Stimulated activated CD8-positive, alpha-beta memory T cell treated with anti-CD3 and anti-CD28 coated beads, Interleukin-2, amount 100 ng/mL, for 1 hour (primary cell): Measurements from ENCODE around the gene GOLGA3.

ENCODE experiments used
- DNase-seq, 2 donors: peaks; one replicate each; pipeline ENCODE4 v3.0.0-alpha.2; 2020; ENCODE audit warnings: low read depth in 2 of 2

Gene GOLGA3

DNA sequence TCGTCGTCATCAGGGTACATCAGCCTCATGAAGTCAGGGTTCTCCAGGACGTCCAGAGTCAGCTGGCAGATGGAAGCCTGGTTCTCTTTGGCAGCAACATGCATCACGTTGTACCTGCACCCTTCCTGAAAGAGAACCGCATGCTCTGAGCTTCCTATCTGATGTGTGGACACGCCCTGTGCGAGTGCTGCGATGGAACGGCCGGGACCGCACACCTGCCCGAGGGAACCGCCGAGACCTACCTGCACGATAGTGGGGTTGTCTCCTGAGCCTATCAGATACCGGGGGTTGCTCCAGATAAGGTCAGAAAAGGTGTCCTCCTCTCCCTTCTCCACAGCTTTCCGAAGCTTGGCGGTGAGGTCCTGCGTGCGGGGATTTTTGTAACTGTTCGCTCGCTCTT is 80.8 kb downstream of the GOLGA3 start:
- no peak for DNase-seq

DNA sequence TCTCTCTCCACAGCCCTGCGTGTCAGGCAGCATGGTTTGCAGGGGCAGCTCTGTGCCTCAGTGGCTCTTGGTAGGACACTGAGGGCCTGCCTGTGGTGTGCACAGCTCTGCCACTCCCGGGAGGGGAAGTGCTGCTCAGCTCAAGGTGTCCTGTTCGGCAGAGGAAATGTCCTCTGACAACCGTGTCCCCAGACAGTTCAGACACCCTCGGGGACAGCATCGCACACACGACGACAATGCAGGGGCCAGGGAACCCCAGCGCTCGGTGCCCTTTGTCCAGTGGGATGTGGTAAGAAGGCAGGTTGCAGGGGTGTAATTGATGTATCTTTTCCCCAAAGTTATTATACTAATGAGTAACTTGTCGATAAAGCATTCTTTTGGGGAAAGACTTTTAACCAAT is 81.3 kb downstream of the GOLGA3 start:
- DNase-seq = no peak

GRCh38 chr12:132746613-132747012 is 82.1 kb downstream of the GOLGA3 start:
- DNase-seq = no peak

GRCh38 chr12:132743831-132744230 is 84.8 kb downstream of the GOLGA3 start:
- no peak for DNase-seq

DNA sequence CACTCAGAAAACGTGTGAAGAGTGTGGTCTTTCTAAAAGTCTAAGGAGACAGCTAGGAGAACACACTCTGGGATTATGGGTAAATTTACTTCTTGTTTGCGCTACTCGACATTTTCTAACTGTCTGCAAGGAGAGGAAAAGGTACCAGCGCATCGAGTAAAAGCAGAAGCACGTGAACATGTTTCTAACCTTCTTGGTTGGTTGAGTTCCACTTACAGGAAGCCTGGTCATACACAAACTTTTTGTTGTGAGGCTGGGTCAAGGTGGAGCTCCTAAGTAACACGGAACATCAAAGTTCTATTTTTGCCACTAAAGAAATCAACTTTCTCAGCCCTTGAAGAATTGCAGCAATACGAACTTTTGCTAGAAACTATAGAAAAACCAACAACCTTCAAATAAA is 87.0 kb downstream of the GOLGA3 start:
- DNase-seq = no peak

DNA sequence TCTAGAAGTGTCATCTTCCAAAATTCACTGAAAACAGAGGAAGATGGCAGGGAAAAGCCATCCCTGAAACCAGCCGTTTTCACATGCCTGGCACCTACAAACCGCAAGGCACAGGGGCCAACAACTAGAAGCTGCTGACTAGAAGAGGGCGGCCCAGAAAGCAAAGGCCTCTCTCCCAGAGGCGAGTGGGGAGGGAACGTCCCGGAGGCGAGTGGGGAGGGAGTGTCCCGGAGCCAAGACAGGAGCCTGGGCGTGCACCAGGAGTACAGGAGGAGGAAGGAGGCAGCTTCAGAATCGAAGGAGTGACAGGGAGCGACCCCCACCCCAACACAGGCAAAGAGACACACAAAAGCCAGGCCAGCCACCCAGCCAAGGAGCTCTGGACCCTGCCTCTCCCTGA is 88.0 kb downstream of the GOLGA3 start:
- no peak for DNase-seq

DNA sequence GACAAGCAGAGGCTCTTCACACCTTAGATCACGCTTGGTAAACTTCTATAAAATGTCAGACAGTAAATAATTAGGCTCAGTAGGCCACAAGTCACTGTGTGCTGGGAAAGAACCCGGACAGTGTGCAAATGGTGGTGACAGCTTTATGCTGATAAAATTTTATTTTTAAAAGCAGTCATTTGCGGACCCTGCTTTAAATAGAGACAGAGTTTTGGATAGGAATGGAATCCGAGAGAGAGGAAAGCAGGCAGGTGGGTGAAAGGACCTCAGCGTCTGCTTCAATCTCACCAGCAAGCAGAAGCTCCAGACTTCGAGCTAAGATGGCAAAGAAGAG is 88.4 kb downstream of the GOLGA3 start:
- no peak for DNase-seq

- DNase-seq = no peak
Observed at GRCh38 chr12:132739600-132740312, 88.9 kb downstream of the GOLGA3 start.

DNA sequence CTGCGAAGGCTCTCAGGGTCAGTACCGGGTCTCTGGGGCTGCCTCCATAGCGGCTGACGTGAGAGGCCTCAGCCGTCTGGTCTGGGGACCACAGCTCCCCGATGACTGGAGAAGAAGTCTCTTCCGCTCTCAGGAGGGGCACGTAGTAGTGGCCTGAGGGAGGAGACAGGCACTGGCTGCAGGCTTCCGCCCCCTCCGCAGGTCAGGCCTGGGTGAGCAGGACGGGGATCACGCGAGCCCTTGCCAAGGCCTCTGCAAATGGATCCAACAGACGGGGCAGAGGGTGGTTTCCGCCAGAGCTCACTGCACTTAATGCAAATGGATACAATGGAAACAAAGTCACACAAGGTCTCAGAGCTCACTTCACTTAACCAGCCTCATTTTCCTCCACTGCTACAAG is 91.8 kb downstream of the GOLGA3 start:
- DNase-seq = no peak

DNA sequence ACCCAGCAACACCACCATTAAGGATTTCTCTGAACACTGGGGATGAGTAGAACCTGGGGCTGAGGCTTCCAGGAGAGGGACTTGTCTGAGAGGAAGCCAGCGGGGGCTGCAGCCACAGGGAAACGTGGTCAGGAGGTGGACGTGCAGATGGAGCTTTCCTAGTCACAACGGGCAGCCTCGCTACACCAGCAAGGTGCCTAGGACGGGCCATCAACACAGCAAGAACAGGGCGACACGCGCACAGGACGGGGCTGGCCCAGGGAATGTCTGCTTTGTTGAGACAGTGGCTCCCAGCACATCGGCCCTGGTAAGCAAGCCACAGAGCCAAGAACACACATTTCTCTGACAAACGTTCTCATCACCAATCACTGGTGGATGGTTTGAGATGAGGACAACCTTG is 92.3 kb downstream of the GOLGA3 start:
- DNase-seq = no peak

GRCh38 chr12:132735496-132735895 is 93.2 kb downstream of the GOLGA3 start:
- DNase-seq = no peak

DNA sequence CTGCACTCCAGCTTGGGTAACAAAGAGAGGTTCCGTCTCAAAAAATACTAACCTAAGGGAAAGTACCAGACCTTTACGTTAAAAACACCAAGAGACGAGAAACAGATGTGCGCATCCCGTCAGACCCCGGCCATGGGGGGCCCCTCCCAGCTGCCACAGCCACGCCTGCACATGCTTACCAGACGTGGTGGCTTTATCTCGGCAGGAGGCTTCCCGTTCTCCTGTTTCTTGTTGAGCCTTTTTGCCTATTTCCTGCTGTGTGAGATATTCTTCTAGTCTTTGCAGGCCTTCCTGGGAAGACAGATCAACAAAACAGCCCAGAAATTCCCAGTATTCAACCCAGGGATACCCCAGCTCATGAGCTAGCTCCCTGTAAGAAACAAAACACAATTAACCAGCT is 94.5 kb downstream of the GOLGA3 start:
- DNase-seq = no peak

DNA sequence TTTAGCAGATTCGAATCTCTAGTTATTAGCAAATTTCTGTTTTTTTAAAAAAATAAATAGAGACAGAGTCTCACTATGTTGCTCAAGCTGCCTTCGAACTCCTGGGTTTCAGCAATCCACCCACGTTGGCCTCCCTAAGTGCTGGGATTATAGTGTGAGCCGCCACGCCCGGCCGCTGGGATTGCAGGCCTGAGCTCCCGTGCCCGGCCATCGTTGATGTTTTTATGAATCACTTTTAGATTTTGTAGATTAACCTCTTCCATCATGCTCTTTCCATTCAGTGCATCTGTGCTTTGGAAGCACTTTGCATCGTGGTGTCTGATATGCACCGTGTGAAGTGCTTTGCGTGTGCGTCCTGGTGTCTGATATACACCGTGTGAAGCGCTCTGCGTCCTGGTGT is 97.1 kb downstream of the GOLGA3 start:
- DNase-seq = no peak

DNA sequence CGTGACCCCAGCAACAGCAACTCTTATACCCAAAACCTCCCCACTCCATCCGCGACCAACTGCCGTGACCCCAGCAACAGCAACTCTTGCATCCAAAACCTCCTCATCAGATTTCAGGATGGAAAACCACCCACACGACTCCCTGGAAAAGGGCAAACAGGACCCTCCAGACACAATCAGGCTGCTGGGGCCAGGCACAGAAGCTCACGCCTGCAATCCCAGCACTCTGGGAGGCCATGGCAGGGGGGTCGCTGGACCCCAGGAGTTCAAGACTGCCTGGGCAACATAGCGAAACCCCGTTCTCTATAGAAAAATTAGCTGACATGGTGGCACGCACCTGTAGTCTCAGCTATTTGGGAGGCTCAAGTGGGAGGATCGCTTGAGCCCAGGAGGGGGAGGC is 98.3 kb downstream of the GOLGA3 start:
- DNase-seq = no peak

DNA sequence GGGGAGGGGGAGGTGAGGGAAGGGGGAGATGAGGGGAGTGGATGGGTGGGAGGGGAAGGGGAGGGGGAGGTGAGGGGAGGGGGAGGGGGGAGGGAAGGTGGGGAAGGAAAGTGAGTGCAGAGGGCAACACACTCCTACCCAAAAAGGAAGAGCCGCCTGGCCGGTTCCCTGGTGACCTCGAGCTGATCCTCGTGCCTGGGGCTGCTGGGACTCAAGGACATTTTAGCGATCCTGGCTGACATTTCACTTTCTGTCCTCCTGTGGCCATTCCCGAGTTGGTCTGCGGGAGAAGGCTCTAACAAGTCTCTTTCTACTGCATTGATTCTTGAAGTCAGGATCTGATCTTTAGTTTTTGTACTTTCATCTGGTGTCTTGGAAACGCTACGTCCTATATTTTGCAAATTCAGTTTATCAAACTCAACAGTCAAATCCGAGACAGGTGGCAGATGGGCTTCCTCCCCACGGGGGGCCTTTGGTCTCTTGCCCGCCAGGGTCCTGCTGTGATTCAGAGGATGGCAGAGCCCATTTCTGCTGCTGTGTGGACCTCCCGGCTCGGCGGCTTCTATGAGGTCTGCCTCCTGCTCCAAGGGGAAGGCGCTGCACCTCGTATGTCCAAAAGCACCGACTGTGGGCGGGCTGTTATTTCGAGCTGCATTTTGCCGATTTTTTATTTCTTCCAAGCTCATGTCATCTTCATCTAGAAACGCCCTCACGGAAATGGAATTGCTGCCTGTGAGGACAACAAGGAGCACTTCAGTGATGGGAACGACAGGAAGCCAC is 98.9 kb downstream of the GOLGA3 start:
- DNase-seq = no peak

GRCh38 chr12:132728502-132728901 is 100.2 kb downstream of the GOLGA3 start:
- no peak for DNase-seq

- DNase-seq = no peak
Observed at GRCh38 chr12:132727091-132727794, 101.4 kb downstream of the GOLGA3 start.

GRCh38 chr12:132726386-132726785 is 102.3 kb downstream of the GOLGA3 start:
- DNase-seq = no peak

- DNase-seq = no peak
Observed at GRCh38 chr12:132724506-132725241, 104.0 kb downstream of the GOLGA3 start.

DNA sequence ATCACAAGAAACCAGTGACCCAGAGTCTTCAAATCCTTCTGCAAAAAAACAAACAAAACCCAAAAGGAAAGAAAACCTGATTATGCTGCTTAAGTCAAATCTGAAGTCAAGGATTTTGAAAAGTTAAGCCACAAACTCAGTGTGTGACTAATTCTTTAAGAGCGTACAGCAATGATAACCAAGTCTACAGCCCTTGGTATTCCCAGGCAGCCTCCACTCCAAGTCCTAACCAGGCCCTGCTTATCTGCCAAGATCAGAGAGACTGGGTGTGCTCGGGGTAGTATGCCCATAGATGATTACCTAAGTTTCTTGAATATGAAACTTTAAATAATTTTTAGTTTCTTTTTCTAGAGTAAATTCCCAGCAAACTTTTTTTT is 104.9 kb downstream of the GOLGA3 start:
- no peak for DNase-seq

GRCh38 chr12:132723015-132723763 is 105.5 kb downstream of the GOLGA3 start:
- DNase-seq = no peak
